HG03439 (cell line): Measurements from ENCODE around the gene WNT1.
A peak's percentile ranks its signal among the peaks of the same experiment; 100 is the strongest.

ENCODE experiments used
- ATAC-seq: cut with Tn5 transposase; IDR thresholded peaks from one replicate; pipeline ENCODE4 v1.9.1; 2021; ENCODE audit warnings: mild to moderate bottlenecking, moderate library complexity; ENCODE audit not compliant: unreplicated experiment

Gene WNT1

DNA sequence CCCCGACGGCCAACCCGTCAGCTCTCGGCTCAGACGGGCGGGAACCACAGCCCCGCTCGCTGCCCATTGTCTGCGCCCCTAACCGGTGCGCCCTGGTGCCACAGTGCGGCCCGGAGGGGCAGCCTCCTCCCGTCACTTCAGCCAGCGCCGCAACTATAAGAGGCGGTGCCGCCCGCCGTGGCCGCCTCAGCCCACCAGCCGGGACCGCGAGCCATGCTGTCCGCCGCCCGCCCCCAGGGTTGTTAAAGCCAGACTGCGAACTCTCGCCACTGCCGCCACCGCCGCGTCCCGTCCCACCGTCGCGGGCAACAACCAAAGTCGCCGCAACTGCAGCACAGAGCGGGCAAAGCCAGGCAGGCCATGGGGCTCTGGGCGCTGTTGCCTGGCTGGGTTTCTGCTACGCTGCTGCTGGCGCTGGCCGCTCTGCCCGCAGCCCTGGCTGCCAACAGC is at the start of gene WNT1:
WNT1 (plus strand) TSS at position 32 of the 450 bp plus-strand sequence; CDS start at position 361, 329 bp downstream.
- peak; percentile 15 for ATAC-seq

DNA sequence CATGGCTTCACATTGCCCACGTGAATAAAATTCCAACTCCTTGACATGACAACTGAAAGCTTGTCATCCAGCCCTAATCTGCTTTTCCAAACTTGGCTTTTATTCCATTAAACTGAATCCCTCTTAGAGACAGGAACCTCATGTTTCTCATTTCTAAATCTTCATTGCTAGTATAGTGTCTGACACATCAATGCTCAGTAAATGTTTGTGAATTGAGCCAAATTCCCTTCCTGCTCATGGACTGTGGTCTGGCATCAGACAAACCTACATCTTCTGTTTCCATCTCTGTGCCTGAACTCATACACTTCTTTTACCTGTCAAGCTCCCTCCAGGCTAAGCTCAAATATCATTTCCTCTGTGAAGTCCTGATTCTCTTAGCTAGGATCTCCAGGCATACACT is 48.6 kb upstream of the WNT1 start:
- ATAC-seq = no peak

DNA sequence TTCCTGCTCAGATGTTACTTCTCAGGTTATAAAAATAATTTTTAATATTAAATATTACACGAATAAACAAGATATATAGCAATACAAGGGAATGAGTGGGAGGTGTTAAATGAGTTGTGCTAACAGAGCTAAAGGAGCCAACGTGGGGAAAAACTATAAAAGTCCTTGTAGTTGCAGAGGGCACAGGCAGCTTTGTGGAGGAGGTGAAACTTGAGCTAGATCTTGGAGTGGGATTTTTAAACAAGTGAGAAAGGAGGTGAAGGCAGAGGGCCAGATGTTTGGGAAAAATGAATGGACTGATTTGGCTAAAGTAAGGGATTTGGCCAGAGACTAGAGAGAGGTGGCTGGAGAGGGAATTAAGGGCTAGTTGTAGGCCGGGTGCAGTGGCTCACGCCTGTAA is 47.6 kb upstream of the WNT1 start:
- no peak for ATAC-seq

DNA sequence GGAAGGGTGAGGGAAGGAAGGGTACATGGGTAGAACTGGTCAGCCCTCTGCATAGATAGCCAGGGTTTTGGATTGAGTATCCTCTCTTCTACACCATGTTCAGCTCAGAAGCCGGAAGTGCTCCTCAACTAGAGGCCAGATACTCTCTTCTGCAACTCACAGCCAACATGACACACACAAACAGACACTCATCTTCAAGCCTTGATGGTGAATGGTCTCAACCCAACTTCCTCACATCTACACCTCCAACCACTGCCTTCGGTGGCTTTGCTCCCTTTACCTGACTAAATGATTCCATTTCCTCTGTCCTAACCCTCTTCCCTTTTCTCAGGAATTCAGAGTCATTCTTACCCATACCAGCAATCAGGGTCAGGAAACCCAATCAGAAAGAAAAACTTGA is 45.2 kb upstream of the WNT1 start:
- no peak for ATAC-seq

DNA sequence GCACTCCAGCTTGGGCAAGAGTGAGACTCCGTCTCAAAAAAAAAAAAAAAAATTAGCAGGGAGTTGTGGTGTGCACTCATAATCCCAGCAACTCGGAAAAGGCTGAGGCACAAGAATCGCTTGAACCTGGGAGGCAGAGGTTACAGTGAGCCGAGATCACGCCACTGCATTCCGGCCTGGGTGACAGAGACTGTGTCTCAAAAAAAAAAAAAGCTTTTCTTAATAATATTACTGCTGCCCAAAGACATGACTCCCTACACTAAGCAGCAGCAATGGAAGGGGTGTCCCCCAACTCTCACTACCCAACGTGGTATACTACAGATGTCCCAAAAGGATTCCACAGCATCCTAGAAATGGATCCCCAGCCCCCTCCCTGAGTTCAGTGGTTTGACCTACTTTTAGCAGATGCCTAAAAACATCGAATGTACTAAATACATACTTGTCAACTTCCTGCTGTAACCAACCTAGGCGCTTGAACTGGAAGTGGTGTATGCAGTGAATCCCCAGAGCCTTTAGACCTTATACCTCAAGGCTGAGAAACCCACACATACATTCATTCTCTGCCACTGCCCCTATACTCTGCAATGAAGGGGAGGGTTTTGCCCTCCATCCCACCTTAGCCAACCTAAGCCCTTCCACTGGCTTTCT is 44.3 kb upstream of the WNT1 start:
- ATAC-seq = no peak

DNA sequence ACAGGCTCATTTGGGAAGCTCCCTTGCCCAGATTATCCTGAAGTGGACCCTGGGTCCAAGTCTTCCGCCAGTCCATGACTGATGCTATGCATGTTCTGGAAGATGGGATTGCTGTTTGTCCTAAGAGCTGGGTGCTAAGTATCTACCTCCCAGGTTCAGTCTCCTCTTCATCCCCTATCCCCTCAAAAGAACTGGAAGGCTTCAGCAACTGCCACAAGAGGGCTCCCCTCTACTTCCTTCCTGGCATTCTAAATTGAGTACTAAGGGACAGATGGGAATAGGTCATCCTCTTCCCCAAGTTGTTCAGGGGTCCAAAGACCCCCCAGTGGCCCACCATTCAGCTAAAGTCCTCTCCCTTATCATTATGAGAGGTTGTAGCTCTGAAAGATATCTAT is 43.8 kb upstream of the WNT1 start:
- ATAC-seq = no peak

DNA sequence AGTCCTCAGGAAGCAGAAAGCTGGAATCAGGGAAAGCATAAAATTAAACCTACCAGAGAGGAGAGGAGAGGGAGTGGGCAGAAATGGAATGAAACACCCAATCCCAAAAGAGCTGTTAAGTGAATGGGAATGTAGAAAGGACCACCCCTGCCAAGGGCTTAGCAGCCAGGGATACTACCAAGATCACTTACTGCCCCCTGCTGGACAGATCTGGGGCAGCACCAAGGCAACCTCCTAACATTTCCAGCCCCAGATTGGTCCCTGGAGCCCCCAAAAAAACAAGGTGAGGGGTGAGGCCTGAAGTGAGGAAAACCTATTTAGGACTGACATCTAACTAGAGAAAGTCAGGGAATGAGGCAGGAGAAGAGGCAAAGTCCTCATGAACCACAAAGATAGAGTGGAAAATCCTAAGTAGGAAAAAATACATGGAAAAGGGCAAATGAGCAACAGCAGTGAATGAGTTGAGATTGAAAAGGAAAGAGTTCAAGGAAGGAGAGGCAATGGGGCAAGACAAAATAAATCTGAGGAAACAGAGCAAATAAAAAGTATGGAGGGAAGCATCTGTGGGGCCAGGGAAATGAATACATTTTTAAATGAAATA is 41.6 kb upstream of the WNT1 start:
- no peak for ATAC-seq

DNA sequence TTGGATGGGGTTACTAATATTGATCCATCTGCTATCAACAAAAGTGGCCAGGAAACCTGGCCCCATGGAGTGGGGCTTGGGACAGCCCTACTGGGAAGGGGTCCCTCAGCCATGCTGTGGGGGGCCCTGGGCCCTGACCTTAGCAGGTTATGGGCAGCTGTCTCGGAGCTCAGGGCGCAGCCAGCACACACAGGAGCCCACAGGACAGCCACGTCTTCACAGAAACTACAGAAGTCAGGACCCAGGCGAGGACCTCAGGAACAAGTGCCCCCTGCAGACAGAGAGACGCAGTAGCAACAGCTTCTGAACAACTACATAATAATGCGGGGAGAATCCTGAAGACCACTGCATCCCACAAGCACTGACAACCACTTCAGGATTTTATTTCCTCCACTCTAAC is 41.0 kb upstream of the WNT1 start:
- ATAC-seq = no peak

DNA sequence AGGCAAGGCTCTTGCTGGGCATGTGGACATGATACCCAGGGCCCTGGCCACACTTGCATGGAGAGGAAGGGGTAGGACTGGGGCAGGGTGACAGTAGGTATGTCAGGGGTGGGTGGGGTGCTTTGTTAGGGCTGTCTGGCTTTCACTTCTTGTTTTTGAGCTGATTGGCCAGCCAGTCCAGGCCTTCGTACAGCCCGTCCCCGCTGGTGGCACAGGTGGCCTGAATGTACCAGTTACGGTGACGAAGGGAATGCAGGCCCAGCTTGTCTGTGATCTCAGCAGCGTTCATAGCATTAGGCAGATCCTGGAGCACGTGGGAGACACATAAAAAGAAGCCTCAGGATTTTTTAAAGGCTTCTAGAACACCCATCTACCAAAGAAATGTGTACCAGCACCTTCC is 39.3 kb upstream of the WNT1 start:
- ATAC-seq = no peak

DNA sequence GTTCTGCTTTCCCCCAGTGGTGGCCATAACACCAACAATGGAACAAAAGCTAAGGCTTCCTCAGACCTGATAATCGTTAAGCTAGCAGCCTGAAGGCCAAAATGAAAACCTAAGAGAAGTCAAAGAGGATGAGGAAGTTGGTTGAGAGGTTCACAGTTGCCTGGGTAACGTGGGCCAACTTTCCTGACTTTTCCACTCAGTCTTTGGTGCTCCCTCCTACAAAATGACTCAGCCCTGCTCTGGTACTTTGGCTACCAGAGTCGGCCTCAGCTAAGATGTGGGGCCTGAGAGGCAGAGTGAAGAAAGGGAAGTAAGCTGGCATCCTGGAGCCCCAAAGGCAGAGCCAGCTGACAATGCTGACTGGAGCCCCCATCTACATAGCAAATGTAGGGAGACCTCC is 37.9 kb upstream of the WNT1 start:
- no peak for ATAC-seq

DNA sequence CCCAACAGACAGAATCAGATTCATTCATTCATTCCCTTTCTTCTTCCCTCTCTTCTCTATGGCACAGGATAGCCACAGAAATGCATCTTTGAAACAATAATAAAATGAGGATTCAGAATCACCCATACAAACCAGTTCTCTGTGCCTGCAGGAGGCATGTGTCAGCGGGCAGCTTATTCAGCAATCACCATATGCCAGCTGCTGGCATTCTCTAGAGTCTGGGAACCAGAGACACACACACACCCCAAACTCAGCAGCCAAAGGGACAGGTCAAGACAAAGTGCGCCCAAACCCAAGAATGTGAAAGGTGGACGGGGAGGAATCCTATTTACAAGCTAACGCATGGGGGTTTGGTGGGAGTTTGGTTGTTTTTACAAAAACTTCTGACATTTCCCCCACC is 34.9 kb upstream of the WNT1 start:
- no peak for ATAC-seq

DNA sequence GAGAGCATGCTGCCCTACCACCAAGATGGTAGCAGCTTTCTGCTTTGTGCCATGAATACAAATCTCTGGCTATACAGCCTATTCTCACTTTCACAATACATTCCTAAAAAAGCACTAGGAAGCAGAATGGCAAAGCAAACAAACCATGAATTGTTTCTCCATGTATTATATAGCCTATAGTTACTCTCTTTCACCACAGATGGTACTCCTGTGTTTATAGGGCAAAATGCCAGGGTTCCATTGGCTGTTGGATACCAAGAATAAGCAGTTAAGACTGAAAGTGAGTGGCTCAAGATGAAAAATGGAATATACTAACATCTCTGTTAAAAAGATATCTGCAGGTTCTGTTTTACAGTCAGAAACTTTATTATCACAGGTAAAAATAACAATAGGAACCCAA is 31.9 kb upstream of the WNT1 start:
- ATAC-seq = no peak

DNA sequence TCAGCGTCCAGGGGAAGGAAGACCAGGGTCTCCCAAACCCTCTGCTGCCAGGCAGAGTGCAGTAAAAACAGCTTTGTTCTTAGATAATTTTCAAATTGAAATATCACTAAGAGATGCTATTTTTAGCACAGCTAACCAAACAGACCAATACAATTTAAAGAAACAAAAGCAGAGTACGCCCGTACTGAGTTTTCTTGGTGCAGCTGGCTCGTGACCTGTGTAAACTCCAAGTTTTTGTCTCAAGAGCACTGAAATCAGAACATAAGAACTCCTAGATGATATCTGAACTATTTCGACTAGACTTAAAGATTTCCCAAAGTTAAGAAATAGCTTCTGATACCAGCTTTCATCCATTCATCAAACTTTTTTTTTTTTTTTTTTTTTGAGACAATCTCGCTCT is 31.2 kb upstream of the WNT1 start:
- no peak for ATAC-seq

DNA sequence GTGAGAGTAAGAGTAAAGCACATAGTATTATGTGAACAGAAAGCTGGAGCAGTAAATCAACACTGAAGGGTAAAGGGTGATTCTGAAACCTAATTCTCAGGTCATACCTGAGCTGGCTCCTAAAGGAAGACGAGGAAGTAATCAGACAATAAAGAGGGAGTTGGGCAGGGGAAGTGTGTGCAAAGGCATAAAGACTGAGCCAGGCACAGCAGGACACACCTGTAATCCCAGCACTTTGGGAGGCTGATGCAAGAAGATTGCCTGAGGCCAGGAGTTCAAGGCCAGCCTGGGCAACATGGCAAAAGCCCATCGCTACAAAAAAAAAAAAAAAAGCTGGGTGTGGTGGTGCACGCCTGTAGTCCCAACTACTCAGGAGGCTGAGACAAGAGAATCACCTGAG is 30.4 kb upstream of the WNT1 start:
- no peak for ATAC-seq

DNA sequence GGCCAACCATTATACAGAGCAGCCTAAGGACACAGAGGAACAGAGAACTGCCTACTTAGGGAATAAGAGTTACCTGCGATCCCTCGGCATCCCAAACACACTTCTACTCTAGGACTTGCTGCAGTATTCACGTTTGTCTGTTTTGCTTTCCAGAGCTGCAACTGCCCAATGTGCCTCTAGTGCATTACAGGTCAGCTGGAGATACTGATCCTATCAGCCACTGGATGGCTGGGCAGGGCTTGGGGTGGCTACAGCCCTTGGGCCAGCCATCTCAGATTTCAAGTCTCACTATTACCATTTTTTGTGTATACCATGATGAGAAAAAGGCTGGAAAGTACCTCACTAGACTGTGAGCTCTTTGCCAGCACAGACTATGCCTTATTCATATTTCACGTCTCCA is 25.4 kb upstream of the WNT1 start:
- ATAC-seq = no peak

DNA sequence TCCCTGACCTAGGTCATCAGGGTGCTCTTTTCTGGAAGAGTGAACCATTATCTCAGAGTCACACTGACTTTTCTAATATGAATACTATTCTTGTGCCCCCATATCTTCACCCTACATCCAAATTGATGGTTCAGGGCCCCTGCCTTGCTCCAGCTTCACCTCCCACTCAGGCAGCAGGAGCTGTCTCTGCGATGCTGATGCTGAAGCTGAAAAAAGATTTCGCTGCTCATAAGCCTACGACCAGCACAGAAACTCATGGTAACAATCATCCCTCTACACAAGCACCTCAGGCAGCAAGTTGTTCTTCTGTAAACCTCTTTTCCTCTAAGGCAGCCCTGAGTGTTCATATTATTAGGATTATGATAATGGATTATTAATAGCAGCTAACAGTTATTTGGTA is 24.1 kb upstream of the WNT1 start:
- no peak for ATAC-seq

DNA sequence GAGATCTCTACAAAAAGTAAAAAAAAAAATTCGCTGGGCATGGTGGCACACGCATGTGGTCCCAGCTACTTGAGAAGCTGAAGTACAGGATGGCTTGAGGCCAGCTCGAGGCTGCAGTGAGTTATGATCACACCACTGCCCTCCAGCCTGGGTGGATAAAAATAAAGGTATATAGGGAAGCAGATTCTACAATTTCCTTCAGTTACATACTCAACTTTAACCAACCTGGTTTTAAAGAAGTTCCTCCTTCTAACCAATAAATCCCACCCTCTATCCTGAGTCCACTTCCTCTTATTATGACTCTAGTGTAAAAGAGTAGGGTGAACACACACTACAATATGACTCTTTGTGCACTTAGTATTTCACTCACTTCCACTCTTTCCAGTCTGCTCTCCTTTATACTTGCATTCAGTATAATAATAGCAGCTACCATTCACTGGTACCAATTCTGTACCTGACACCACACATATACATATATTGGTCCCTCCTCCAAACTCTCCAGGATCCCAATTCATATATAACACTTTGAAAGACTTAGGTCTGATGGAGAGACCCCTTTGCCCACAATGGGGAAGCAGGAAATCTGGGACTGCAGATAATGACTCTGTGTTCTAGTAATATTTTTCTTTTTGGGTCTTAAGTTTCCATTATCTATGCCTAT is 23.2 kb upstream of the WNT1 start:
- ATAC-seq = no peak

DNA sequence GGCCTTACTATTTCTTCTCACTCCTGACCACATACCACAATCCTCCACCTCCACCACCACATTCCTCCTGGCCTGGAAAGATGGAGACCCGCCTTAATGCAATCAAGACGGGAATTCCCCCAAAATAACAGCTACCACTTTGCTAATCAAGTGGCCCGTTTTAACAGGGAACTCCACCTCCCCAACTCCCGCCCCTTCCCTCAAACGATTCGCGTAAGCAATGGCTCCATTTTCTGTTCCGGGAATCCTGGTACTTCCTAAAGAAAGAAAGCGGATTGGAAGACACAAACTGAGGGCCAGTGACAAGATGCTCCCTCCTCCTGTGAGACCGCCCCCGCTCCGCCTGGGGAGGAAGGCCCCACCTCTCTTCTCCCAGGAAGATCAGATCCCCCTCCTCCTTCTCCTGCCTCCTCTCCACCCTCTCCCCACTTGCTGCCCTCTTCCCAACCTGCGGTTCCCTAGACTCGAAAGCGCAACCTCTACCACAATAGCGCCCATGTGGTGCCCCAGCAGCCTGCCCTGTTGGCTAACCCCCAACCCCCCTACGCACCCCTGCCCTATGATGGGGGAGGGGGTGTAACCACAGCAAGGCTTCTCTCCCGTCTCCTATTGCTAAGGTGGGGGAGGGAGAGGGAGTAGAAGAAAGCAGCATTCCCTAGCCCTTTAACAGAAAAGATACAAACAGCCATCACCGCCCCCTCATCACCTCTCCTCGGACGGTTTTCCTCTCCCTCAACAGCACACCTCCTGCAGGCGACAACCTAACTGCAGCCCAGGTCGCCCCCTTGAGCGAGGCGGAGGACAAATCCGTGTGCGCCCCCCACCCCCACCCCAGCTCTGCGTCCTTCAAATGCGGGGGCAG is 21.6 kb upstream of the WNT1 start:
- ATAC-seq = no peak

DNA sequence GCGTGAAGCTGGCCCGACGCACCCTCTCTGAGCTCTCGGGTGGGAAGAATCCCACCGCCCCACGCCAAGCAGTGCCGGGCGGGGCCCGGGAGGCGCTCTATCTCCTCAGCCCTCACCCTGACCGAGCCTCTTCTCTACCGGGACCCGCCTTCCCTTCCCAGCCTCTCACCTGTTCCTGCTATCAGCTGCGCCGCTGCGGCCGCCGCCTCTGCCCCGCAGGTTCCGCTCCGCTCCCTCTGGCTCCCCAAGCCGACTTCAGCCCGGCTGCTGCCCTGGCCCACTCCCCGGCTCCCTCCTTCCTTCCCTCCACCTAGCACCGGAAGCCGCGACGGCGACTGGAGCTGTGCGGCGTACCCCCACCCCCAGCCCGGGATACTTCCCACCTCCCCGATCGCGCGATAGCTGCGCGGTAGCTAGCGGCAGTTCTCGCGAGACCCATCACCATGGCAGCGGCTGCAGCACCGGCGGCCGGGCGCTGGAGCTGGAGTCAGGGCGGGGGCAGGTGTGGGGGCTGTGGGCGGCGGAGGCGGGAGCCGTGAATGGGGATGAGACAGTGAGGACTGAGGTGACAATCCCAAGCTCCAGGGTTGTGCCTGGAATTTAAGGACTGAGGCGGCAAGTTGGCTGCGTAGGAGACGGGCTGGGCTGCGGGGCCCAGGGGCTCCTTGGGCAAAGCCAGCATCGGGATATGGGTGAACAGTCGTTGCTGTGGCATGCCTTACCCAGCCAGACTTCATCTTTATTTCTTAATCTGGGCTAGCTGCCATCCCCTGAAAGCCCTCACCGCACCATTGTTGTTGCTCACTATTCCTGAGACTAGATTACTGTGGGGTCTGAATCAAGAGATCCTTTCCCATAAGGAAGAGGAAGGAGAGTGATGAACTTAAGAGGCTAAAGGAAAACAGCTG is 20.7 kb upstream of the WNT1 start, which contains the start of gene ARF3:
ARF3 (minus strand) TSS at position 347 of the 908 bp plus-strand sequence. CDS start 16,392 bp downstream, outside the sequence.
- ATAC-seq = peak; percentile 89

DNA sequence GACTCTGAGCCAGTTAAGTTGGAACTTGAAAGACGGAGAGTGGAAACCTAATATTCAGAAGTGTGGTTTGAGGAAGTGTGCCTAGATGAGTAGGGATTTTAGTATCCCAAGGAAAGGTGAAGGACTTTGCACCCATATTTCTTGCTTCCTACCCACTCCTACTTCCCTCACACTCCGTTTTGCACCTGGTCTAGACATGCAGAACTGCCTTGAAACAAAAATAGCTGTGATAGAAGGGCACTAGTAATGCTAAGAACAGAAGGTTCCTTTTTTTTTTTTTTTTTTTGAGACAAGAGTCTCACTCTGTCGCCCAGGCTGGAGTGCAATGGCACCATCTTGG is 20.1 kb upstream of the WNT1 start:
- ATAC-seq = no peak
